NCI-H345 treated with DMSO at 0.1 percent for 48 hours (cell line): ENCODE data around the gene ANO10.

Experiments
- DNase-seq: peaks from one replicate; lab custom pipeline; 2025; ENCODE audit not compliant: unreplicated experiment; lab: John Stamatoyannopoulos, UW

ANO10 gene

DNA sequence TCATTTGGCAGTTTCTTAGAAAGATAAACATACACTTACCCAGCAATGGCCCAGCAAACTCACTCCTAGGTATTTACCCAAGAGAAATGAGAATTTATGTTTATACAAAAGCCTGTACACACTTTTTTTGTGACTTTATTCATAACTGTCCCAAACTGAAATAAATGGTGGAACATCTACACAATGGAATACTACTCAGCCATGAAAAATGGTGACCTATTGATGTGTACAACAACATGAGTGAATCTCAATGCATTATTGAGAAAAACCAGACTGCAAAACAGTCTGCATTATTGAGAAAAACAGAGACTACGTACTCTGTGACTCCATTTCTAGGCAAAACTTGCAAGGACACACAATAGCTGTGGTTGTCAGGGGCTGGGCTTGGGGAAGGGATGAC is 298.3 kb downstream of the ANO10 start:
- no peak for DNase-seq

DNA sequence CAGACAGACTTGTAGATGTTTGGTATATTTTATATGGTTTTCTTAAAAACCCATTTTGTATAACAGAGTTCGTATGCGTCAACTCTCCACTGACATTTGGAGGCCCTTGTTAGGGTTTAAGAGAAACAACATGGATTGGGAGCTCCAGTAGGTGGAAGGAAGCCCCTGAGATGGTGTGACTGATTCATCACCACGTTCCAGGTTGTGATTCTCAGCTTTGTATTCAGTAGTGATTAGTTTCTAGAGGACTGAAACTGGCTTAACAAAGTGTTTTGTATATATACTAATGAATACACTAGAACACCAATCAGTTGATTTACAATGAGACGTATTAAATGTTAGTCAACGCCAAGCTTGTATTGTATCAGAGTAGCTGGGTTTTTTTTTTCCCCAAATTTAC is 301.5 kb downstream of the ANO10 start:
- no peak for DNase-seq

DNA sequence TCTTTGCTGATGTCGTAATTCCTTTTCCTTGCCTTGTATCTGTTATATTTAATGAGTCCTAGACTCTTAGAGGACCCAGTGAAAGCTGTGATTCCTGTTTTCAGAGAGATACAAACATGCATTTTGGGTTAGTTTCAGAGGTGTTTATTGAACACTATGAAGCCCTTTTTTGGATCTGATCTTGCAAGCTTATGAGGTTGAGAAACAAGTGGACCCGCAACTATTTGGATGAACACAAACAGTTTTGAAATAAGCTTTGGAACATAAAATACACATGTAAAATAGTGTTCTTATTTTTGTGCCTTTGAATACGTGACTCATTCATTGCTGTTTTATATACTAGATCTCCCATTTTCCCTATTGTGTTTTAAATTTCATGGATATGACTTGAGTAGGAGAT is 302.0 kb downstream of the ANO10 start:
- DNase-seq: no peak

DNA sequence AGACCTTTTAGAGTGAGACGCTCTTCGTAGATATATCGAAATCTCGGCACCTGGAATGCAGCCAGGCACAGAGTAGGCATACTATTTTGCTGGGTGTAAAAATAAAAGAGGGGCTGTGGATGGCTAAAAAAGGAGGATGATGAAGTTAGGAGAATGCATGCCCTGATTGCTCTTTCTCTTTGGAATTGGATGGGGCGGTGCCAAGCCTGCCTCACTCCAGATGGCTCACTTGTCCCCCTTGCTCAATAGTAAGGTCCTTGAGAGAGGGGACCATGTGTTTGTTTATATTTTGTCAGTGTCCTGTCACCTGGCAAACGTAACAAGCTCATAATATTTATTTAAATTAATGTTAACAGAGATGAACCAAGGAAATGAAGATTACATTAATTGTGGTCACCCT is 302.4 kb downstream of the ANO10 start:
- no peak for DNase-seq

DNA sequence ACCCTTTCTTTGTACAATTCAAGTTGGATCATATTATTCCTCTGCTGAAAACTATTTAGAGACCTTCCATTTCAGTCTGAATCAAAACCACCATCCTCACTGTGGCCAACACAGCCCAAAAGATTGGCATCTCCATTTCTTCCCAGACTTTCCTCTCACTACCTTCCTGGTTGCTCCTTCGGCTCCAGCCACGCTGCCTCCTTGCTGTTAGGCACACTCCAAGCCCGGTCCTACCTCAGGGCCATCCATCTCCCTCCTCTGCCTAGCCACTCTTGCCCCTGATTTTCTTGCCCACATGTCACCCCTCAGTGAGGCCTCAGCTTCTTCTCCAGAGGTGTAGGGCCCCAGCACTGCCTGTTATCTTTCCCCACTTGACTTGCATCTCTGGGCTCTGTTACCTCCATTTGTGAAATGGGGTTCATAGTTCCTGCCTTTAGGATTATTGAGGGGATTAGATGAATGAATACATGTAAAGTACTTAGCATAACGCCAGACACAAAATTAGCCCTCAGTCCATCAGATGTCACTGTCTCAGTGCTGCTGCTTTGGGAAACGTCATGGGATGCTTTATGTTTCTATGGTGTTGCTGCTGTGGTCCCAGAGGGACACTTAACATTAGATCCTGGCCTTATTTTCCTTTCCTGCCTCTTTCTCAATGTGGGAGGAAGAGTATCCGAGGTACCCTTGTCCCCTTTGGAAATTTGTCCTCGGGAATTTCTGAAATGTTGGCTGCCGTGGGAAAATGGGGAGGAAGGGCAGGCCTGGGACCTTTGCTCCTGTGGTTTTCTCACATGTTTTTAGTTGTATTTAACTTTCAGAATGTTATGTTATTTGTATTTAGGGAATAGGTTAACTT is 304.1 kb downstream of the ANO10 start:
- no peak for DNase-seq

DNA sequence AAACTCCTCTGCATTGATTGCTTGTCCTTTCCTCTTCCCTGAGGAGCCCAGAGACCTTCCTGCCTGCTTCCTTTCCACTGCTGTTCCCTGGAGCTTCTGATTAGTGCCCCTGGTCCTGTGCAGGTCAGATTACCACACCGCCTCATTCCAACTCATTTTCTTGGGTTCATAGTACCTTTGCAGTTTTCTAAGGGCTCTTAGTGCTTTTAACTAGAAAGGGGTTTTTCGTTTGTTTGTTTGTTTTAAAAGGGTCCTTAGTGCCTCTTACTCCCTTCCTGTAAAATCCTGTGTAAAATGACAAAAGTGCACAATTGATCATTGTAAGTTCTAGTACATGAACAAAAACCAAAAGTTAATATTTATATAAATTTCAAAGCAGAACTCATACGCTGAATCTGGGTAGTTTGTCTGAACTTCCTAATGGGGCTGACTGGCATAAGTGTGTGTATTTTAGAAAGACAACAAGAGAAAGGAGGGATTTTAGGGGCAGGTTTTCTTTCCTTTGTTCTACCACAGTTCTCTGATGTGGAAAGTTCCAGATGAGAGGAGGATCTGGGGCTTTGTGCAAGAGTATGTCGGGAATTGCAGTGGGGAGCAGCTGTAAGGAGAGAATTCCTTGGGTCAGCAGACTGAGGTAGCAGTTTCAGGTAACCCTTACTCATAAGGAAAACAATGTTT is 304.9 kb downstream of the ANO10 start:
- no peak for DNase-seq
